Head of caudate nucleus (tissue), 42 donors: ENCODE measurements around the gene LYRM4.
"Not testable (repeated sequence)": the region's sequence is repeated elsewhere in the genome, so short reads cannot be mapped to it uniquely, and the experiment has no call there.

Experiments used
- DNase-seq, 42 donors: peaks; one replicate each; pipeline versions ENCODE4 v3.0.0 to v3.0.0-alpha.2; 2020 to 2021; ENCODE audit warnings: mixed read lengths in 7 of 42
- intact Hi-C: fragments of 100-400 bp; cut with DNase I; formaldehyde crosslinking; loops from one replicate; pipeline ENCODE4 v1.15.0; 2022

LYRM4 gene

GRCh38 chr6:5080574-5080973 is 180.2 kb downstream of the LYRM4 start:
- DNase-seq, result no peak
- intact Hi-C loops, result no loop called here

DNA sequence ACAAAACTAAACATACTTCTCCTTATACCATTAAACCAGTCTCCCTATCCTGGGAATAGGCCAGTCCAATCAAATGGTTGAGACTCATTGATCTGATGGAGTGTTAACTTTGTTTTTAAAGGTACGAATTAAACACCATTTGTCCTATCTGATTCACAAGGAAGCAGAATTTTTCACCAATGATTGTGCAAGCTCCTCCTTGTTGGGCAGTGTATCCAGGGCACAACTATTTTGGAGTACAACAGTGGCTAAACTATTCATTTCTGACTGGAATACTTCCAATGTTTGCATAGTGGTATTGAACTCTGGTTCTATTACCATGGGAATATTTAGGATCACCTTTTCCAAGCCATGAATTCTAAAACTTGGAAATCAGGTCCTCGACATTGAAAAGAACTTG is 181.1 kb downstream of the LYRM4 start:
- DNase-seq, result no peak
- intact Hi-C loops, result no loop called here

GRCh38 chr6:5078121-5078669 is 182.6 kb downstream of the LYRM4 start:
- DNase-seq, result no peak
- intact Hi-C loops, result no loop called here

DNA sequence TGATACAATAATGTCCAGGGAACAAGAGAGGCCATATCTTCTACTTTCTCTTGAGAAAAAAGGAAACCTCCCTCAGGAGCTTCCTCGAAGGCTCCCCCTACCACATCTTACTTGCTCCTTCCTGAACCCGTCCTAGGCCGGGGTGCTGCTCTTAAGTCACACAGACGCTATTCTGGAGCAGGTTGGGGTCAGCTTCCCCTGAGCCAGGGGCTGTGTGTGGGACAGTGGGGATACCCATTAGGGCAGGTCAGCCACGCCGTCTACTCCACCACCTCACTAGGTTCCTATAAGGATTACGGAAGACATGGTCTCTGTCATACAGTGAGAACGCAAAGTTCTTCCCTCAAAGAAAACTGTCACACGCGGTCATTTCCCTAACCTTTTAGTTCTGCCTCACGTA is 183.8 kb downstream of the LYRM4 start:
- no peak for DNase-seq
- intact Hi-C loops, result no loop called here

DNA sequence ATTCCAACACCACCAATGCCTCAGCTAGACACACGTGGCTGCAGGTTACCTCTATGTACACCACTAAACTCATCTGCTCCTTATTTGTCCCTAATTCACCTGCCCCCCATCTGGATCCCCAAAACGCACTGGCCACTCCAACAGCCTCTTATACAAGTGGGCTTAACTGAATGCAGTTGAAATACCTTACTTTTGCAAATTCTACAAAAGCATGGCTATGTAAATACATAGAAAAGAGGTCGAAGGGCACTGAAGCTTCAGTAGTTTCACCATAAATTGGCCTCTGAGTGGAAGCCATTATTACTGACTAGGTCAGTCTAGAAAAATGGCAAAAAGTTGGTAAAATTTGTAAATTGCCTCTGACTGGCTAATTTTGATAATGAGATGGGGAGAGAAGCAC is 186.8 kb downstream of the LYRM4 start:
- no peak for DNase-seq
- intact Hi-C loops, result no loop called here

GRCh38 chr6:5072440-5072839 is 188.3 kb downstream of the LYRM4 start:
- DNase-seq, result no peak
- intact Hi-C loops, result no loop called here

- no peak for DNase-seq
- intact Hi-C loops, result no loop called here
Observed at GRCh38 chr6:5071216-5071615, 189.5 kb downstream of the LYRM4 start.

DNA sequence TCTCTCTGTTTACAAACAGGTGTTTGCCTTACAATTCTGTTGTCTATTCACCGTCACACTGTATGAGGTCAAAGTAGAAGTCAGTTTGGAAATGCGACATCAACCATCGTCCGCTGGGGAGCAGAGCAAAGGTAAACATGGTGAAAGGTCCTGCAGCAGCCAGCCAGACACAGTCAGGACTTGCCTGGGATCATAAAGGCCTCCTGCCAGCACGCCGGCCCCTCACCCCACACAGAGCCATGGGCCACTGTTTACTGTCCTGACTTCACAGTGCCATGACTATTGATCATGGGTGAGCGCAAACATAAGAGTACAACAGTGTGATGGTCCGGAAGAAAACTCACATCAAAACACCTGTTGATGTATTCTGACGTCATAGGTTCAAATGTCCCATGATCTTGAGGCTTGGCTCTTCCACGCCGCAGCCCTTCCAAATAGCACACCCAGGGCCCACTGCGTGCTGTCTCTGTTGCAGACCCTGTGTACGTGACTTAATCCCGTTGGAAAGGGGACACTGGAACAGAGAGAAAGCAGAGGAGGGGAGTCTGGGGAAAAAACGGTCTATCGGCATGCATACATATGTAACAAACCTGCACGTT is 192.5 kb downstream of the LYRM4 start:
- intact Hi-C loops, result no loop called here
- no peak for DNase-seq

DNA sequence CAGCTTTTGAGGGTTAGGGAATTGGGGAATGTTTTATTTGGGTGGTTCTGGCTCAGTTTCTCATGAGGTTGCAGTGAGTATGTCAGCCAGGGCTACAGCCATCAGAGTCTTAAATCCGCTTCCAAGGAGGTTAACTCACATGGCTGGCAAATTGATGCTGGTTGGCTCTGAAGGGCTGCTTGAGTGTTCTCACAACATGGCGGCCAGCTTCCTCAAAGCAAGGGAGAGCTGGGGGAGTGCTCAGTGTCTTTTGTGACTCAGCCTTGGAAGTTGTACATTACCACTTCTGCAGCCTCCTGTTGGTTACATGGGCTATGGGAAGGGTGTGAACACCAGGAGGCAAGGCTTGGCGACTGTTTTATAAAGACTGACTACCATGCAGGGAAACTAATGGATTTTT is 193.4 kb downstream of the LYRM4 start:
- intact Hi-C loops, result no loop called here
- DNase-seq, result no peak

DNA sequence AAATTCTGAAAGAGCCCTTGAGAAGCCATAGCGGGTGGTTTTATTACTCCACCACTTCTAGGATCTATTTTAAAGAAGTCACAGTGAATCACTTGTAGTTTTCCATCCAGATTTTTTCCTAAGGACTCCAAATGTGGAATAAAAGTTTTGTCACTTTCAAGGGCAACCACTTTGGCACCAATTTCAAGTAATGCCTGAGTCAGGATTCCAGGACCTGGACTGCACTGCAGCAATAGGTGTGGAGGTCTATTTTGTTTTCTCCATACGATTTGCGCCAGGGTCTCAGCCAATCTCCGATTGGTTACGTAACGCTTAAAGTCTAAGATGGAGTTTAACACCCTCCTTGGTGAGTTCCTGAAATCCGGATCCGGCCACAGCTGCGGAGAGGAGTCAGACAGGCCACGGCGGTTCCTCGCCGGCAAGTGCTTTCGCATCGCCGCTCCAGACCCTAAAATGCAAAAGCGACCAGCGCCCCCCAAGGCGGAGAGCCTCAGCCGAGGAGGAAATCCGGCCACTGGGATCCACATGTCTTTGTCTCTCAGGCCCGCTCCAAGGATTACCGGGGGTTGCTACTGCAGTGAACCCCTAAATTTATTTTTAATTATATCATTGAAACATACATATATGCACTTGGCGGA is 194.2 kb downstream of the LYRM4 start:
- intact Hi-C loops, result no loop called here
- DNase-seq, result no peak

DNA sequence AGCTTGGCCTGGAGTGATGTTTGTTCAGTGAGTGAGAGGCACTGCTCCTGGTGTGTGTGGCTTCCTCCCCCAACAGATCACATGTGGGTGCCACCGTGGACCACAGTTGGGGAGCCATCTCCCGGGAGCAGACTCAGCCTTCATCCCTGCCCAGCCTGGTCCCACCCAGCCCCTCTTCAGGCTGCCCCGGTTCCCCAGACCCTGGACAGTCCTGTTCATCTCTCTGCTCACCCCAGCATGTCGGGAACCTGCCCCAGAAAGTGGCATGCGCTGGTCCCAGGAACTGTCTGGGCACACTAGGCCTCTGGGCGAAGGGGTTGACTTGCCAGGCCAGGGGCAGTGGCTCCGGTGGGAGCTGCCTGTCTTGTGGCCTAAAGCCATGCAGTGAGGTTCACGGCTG is 197.1 kb downstream of the LYRM4 start:
- DNase-seq, result no peak
- intact Hi-C loops, result no loop called here

GRCh38 chr6:5061152-5061551 is 199.6 kb downstream of the LYRM4 start:
- DNase-seq, result no peak
- intact Hi-C loops, result no loop called here

DNA sequence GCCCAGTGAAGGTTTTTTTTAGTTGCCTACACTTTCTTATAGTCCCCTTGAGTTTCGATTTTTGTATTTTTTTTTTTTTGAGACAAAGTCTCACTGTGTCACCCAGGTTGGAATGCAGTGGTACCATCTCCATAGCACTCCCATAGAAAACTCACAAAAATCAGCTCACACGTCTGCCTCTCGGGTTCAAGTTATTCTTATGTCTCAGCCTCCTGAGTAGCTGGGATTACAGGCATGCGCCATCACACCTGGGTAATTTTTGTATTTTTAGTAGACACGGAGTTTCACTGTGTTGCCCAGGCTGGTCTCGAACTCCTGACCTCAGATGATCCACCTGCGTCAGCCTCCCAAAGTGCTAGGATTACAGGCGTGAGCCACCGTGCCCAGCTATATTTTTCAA is 200.3 kb downstream of the LYRM4 start:
- DNase-seq, intact Hi-C loops: not testable (repeated sequence)

DNA sequence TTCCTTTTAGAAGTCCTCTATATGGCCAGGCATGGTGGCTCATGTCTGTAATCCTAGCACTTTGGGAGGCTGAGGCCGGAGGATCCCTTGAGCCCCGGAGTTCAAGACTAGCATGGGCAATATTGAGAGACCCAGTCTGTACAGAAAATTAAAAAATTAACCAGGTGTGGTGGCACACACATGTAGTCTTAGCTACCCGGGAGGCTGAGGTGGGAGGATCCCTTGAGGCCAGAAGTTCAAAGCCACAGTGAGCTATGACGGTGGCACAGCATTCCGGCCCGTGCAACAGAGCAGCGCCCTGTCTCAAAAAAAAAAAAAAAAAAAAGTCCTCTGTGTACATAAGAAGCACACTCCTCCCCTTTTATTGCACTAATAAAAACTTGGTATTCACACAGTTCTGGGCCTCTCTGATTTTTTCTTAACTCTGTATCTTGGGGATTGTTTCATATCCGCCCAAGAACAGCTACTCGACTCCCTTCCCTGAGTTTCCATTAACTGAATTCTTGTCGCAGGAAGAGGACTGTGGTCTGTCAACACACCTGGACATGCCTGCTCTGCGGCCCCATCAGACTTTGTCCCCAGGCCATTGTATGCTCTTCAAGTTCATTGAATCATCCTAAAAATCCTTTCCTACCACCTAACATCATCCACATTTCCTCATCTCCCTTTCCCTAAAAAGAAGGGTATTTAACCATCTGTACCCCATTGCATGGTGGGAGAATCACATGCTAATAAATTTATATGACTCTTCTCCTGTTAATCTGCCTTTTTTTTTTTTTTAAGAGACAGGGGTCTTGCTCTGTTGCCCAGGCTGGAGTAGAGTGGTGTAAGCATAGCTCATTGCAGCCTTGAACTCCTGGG is 201.5 kb downstream of the LYRM4 start:
- DNase-seq, result no peak
- intact Hi-C loops, result no loop called here
